Adrenal gland (tissue), 5 donors: ENCODE measurements around the gene HCRTR1.

Source experiments
- POLR2A ChIP-seq, 2 donors: fragments of 450-650 bp; IDR thresholded peaks; one replicate each; pipeline ENCODE4 v1.6.1; 2017; ENCODE audit warnings: antibody characterized with exemption in 2 of 2, mild to moderate bottlenecking in 2 of 2, moderate library complexity in 1 of 2
- TF ChIP-seq, protein P1 (sequence below), 6 experiments: fragments of 450-650 bp in 4 of 6; fragments of 200-600 bp in 2 of 6; sonication (generic) in 1 of 6; IDR thresholded peaks; 1 replicate in 5 of 6; 2 replicates in 1 of 6; pipeline versions ENCODE4 v1.5.1 to v1.8.0; 2016 to 2021; ENCODE audit warnings: antibody characterized with exemption in 6 of 6, mild to moderate bottlenecking in 2 of 6, moderate library complexity in 1 of 6
- donor health status: DM: no; HTN: no; CAD: no.

DNA sequence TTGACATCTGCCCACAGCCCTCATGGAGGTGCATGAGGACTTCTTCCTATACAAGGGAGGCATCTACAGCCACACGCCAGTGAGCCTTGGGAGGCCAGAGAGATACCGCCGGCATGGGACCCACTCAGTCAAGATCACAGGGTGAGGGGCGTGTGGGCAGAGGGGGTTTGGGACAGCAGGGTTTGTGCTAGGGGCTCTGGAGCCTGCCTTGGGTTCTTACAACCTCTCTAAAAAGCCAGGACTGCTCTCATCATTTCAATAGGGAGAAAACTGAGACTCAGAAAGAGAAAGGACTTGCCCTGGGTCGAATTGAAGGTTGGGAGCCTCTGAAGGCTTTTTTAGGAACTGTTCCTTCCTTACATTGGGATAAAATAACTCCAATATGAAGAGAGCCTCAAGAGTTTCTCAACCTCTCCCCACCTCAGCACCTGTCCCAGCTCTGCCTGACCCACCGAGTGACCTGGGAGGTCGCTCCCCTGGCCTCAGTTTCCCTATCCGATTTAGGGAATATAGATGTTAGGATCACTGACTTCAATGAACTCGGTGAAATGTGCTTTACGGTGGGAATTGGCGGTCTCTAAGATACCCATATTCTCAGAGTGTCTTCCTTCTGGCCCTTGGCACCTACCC is 31.6 kb upstream of the HCRTR1 start:
- TF ChIP-seq, protein P1, sequence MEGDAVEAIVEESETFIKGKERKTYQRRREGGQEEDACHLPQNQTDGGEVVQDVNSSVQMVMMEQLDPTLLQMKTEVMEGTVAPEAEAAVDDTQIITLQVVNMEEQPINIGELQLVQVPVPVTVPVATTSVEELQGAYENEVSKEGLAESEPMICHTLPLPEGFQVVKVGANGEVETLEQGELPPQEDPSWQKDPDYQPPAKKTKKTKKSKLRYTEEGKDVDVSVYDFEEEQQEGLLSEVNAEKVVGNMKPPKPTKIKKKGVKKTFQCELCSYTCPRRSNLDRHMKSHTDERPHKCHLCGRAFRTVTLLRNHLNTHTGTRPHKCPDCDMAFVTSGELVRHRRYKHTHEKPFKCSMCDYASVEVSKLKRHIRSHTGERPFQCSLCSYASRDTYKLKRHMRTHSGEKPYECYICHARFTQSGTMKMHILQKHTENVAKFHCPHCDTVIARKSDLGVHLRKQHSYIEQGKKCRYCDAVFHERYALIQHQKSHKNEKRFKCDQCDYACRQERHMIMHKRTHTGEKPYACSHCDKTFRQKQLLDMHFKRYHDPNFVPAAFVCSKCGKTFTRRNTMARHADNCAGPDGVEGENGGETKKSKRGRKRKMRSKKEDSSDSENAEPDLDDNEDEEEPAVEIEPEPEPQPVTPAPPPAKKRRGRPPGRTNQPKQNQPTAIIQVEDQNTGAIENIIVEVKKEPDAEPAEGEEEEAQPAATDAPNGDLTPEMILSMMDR (IDR thresholded peaks at IDR 0.05) = no peak
- no peak for TF ChIP-seq POLR2A (IDR thresholded peaks at IDR 0.05)
